Measurements from ENCODE around the gene PSMB5.
A peak's percentile ranks its signal among the peaks of the same experiment; 100 is the strongest.
"Not testable (repeated sequence)": the region's sequence is repeated elsewhere in the genome, so short reads cannot be mapped to it uniquely, and the experiment has no call there.

Gene PSMB5

GRCh38 chr14:23043145-23043544, 8.4 kb upstream of the PSMB5 start:
- DNase-seq: no peak

GRCh38 chr14:23042162-23042965, 7.7 kb upstream of the PSMB5 start, which contains the start of gene PSMB11:
Gene PSMB11, plus strand, starts transcription at chr14:23042212. Its CDS starts 14 bp downstream, at chr14:23042226.
- no peak for DNase-seq

- DNase-seq: no peak
These were observed 7.0 kb upstream of the PSMB5 start for GRCh38 chr14:23041729-23042128.

- no peak for DNase-seq
These were observed 5.4 kb upstream of the PSMB5 start for GRCh38 chr14:23040100-23040499.

- no peak for DNase-seq
These were observed 824 bp upstream of the PSMB5 start for GRCh38 chr14:23035303-23036144.

- DNase-seq: no peak
These were observed 751 bp downstream of the PSMB5 start for GRCh38 chr14:23033801-23034497.

GRCh38 chr14:23033251-23033727, 1.4 kb downstream of the PSMB5 start:
- no peak for DNase-seq

GRCh38 chr14:23030936-23031335, 3.8 kb downstream of the PSMB5 start:
- DNase-seq: peak; percentile 9

- DNase-seq: no peak
These were observed 5.9 kb downstream of the PSMB5 start for GRCh38 chr14:23028799-23029198.

GRCh38 chr14:23025151-23025814, 9.4 kb downstream of the PSMB5 start:
- DNase-seq: no peak

- no peak for DNase-seq
These were observed 10.1 kb downstream of the PSMB5 start for GRCh38 chr14:23024612-23025075.

GRCh38 chr14:23023795-23024152, 10.9 kb downstream of the PSMB5 start:
- DNase-seq: no peak

GRCh38 chr14:23023022-23023794, 11.5 kb downstream of the PSMB5 start:
- no peak for DNase-seq

- DNase-seq: no peak
These were observed 12.7 kb downstream of the PSMB5 start for GRCh38 chr14:23021889-23022442.

GRCh38 chr14:23021434-23021833, 13.3 kb downstream of the PSMB5 start:
- DNase-seq: no peak

- DNase-seq: no peak
These were observed 14.3 kb downstream of the PSMB5 start for GRCh38 chr14:23020143-23021128.

GRCh38 chr14:23018107-23018506, 16.6 kb downstream of the PSMB5 start:
- DNase-seq: no peak

- DNase-seq: no peak
These were observed 17.6 kb downstream of the PSMB5 start for GRCh38 chr14:23017091-23017490.

- no peak for DNase-seq
These were observed 19.1 kb downstream of the PSMB5 start for GRCh38 chr14:23015618-23016017.

GRCh38 chr14:23013749-23014054, 21.0 kb downstream of the PSMB5 start:
- DNase-seq: not testable (repeated sequence)
